Measurements from ENCODE around the gene EEFSEC. TPM values are rescaled to one million over a fixed set of nuclear protein-coding genes. Genes with fewer than 3 reads are reported as not detected.

The EEFSEC gene
- total RNA-seq, 1 experiment from 2014 or later: 14.6 TPM

GRCh38 chr3:128430301-128430700, 277.0 kb downstream of the EEFSEC start:
- DNase-seq (ENCODE audit: unreplicated experiment): no peak
- H3K4me3 Mint-ChIP-seq (ENCODE audit: unreplicated experiment): no peak overlapping the region
- TF ChIP-seq CTCF (IDR thresholded peaks at IDR 0.05; ENCODE audit: unreplicated experiment): no peak
- peaks cover 11% of the 10 kb centered on the region for H3K36me3 Mint-ChIP-seq (ENCODE audit: insufficient read depth, unreplicated experiment)
- no TSS peak for BruUV-seq (replicated peaks)
- H3K27ac Mint-ChIP-seq (ENCODE audit: low read depth, unreplicated experiment): no peak overlapping the region
- no peaks in the 10 kb centered on the region for H3K4me1 Mint-ChIP-seq (ENCODE audit: insufficient read depth, unreplicated experiment)
- H3K9me3 Mint-ChIP-seq (ENCODE audit: unreplicated experiment): no peaks in the 10 kb centered on the region
- intact Hi-C loops (cut with micrococcal nuclease): no loop called here
- POLR2A ChIA-PET: interaction anchor here (0.6 kb wide), 1 partner anchor 15 kb away, joined by 3 read pairs; no protein-coding TSS in a partner anchor
- CTCF ChIA-PET: interaction anchor here (0.7 kb wide), 1 partner anchor 336 kb away, joined by 3 read pairs; no protein-coding TSS in a partner anchor
- peaks cover 39% of the 10 kb centered on the region for H3K27me3 Mint-ChIP-seq (ENCODE audit: insufficient read depth, unreplicated experiment)

- intact Hi-C loops (cut with micrococcal nuclease): no loop called here
- CTCF ChIA-PET: no interaction called here
- H3K9me3 Mint-ChIP-seq (ENCODE audit: unreplicated experiment): no peaks in the 10 kb centered on the region
- no peak for DNase-seq (ENCODE audit: unreplicated experiment)
- no peak for TF ChIP-seq CTCF (IDR thresholded peaks at IDR 0.05; ENCODE audit: unreplicated experiment)
- H3K27me3 Mint-ChIP-seq (ENCODE audit: insufficient read depth, unreplicated experiment): peaks cover 39% of the 10 kb centered on the region
- H3K4me1 Mint-ChIP-seq (ENCODE audit: insufficient read depth, unreplicated experiment): no peaks in the 10 kb centered on the region
- H3K36me3 Mint-ChIP-seq (ENCODE audit: insufficient read depth, unreplicated experiment): peaks cover 11% of the 10 kb centered on the region
- POLR2A ChIA-PET: no interaction called here
- H3K27ac Mint-ChIP-seq (ENCODE audit: low read depth, unreplicated experiment): no peak overlapping the region
- BruUV-seq (replicated peaks): no TSS peak
- H3K4me3 Mint-ChIP-seq (ENCODE audit: unreplicated experiment): no peak overlapping the region
Measured at GRCh38 chr3:128430731-128431130, 277.4 kb downstream of the EEFSEC start.

GRCh38 chr3:128431803-128432300, 278.6 kb downstream of the EEFSEC start:
- CTCF ChIA-PET: no interaction called here
- peak overlapping the region; percentile 37 for H3K4me3 Mint-ChIP-seq (ENCODE audit: unreplicated experiment)
- DNase-seq (ENCODE audit: unreplicated experiment): no peak
- no TSS peak for BruUV-seq (replicated peaks)
- no peaks in the 10 kb centered on the region for H3K4me1 Mint-ChIP-seq (ENCODE audit: insufficient read depth, unreplicated experiment)
- H3K27me3 Mint-ChIP-seq (ENCODE audit: insufficient read depth, unreplicated experiment): peaks cover 50% of the 10 kb centered on the region
- POLR2A ChIA-PET: no interaction called here
- H3K9me3 Mint-ChIP-seq (ENCODE audit: unreplicated experiment): no peaks in the 10 kb centered on the region
- no peak for TF ChIP-seq CTCF (IDR thresholded peaks at IDR 0.05; ENCODE audit: unreplicated experiment)
- H3K36me3 Mint-ChIP-seq (ENCODE audit: insufficient read depth, unreplicated experiment): peaks cover 11% of the 10 kb centered on the region
- no peak overlapping the region for H3K27ac Mint-ChIP-seq (ENCODE audit: low read depth, unreplicated experiment)
- intact Hi-C loops (cut with micrococcal nuclease): no loop called here

GRCh38 chr3:128432301-128432970, 279.2 kb downstream of the EEFSEC start:
- Mint-ChIP-seq H3K36me3 (ENCODE audit: insufficient read depth, unreplicated experiment) (peaks cover 11% of the 10 kb centered on the region), H3K27me3 (ENCODE audit: insufficient read depth, unreplicated experiment) (peaks cover 56% of the 10 kb centered on the region), H3K4me1 (ENCODE audit: insufficient read depth, unreplicated experiment) (no peaks in the 10 kb centered on the region), H3K4me3 (ENCODE audit: unreplicated experiment) (peak overlapping the region; percentile 37), H3K27ac (ENCODE audit: low read depth, unreplicated experiment) (no peak overlapping the region), H3K9me3 (ENCODE audit: unreplicated experiment) (no peaks in the 10 kb centered on the region)
- ChIA-PET CTCF (interaction anchor here (0.7 kb wide), 1 partner anchor 112 kb away, joined by 3 read pairs; no protein-coding TSS in a partner anchor), POLR2A (no interaction called here)
- no peak for DNase-seq (ENCODE audit: unreplicated experiment)
- intact Hi-C loops (cut with micrococcal nuclease): no loop called here
- no TSS peak for BruUV-seq (replicated peaks)
- TF ChIP-seq CTCF (IDR thresholded peaks at IDR 0.05; ENCODE audit: unreplicated experiment): no peak

Measured in MCF 10A (cell line).